HEK293 (cell line): ENCODE data around the gene TMEM220.

Source experiments
- CTCF ChIA-PET: fragments of 350-600 bp; formaldehyde crosslinking; extraction: SDS; loops from one replicate; lab custom pipeline; 2021; ENCODE audit warnings: antibody characterized with exemption; lab: Yijun Ruan, JAX
- POLR2A ChIA-PET: fragments of 300-600 bp; formaldehyde crosslinking; extraction: SDS; loops from one replicate; lab custom pipeline; 2020; ENCODE audit warnings: antibody characterized with exemption, inconsistent platforms; lab: Yijun Ruan, JAX
- H3K27ac ChIP-seq: fragments of 200-500 bp; sonication (Bioruptor generic); 2 replicates; pipeline ENCODE4 v1.5.1; 2014; ENCODE audit warnings: low read depth, low read length, control low read depth, inconsistent platforms; ENCODE audit errors: extremely low read depth
- H3K36me3 ChIP-seq, 2 experiments: fragments of 200-500 bp in 1 of 2; sonication (Bioruptor generic) in 1 of 2; 1 replicate in 1 of 2; 2 replicates in 1 of 2; pipeline ENCODE4 v1.5.1; 2014 to 2017; ENCODE audit warnings: inconsistent platforms in 2 of 2, low read length in 2 of 2; ENCODE audit not compliant: control insufficient read depth in 2 of 2, insufficient read depth in 1 of 2
- H3K4me1 ChIP-seq: fragments of 200-500 bp; sonication (Bioruptor generic); 2 replicates; pipeline ENCODE4 v1.5.1; 2014; ENCODE audit warnings: mild to moderate bottlenecking, low read length, inconsistent platforms; ENCODE audit not compliant: control insufficient read depth, insufficient read depth
- H3K4me3 ChIP-seq: 2 replicates; pipeline ENCODE4 v1.5.1; 2011; ENCODE audit warnings: low read depth, mild to moderate bottlenecking, control low read depth, low read length, moderate library complexity
- H3K9me3 ChIP-seq: fragments of 200-500 bp; sonication (Bioruptor generic); 2 replicates; pipeline ENCODE4 v1.5.1; 2014; ENCODE audit warnings: low read depth, low read length, inconsistent platforms; ENCODE audit not compliant: control insufficient read depth, insufficient read depth
- BCL11A ChIP-seq: fragments of 450-650 bp; formaldehyde crosslinking; IDR thresholded peaks from 2 replicates; pipeline ENCODE4 v1.5.1; 2016; ENCODE audit warnings: low read depth, missing biosample characterization, missing genetic modification characterization
- GFI1B ChIP-seq: fragments of 450-650 bp; formaldehyde crosslinking; IDR thresholded peaks from 2 replicates; pipeline ENCODE4 v1.5.1; 2016; ENCODE audit warnings: missing biosample characterization, missing genetic modification characterization
- HIC1 ChIP-seq: fragments of 450-650 bp; formaldehyde crosslinking; IDR thresholded peaks from 2 replicates; pipeline ENCODE4 v1.5.1; 2016; ENCODE audit warnings: missing biosample characterization, missing genetic modification characterization
- HOXA7 ChIP-seq: sonication (generic); formaldehyde crosslinking; IDR thresholded peaks from 2 replicates; pipeline ENCODE4 v1.8.1; 2022; ENCODE audit warnings: missing genetic modification reagents, borderline replicate concordance
- KLF8 ChIP-seq: fragments of 450-650 bp; formaldehyde crosslinking; IDR thresholded peaks from 2 replicates; pipeline ENCODE4 v1.5.1; 2016; ENCODE audit warnings: missing biosample characterization, missing genetic modification characterization
- OSR2 ChIP-seq: fragments of 450-650 bp; formaldehyde crosslinking; IDR thresholded peaks from 2 replicates; pipeline ENCODE4 v1.5.1; 2016; ENCODE audit warnings: missing biosample characterization, missing genetic modification characterization
- SCRT2 ChIP-seq: fragments of 450-650 bp; formaldehyde crosslinking; IDR thresholded peaks from 2 replicates; pipeline ENCODE4 v1.5.1; 2016; ENCODE audit warnings: missing biosample characterization, missing genetic modification characterization
- TCF7L2 ChIP-seq: IDR thresholded peaks from 2 replicates; pipeline ENCODE4 v1.6.1; 2011; ENCODE audit warnings: low read depth, mild to moderate bottlenecking, inconsistent platforms, low read length, moderate library complexity, borderline replicate concordance
- ZNF148 ChIP-seq: fragments of 450-650 bp; formaldehyde crosslinking; IDR thresholded peaks from 2 replicates; pipeline ENCODE4 v1.5.0; 2017; ENCODE audit warnings: missing biosample characterization, missing genetic modification characterization, borderline replicate concordance
- ZNF174 ChIP-seq: fragments of 450-650 bp; formaldehyde crosslinking; IDR thresholded peaks from 2 replicates; pipeline ENCODE4 v1.5.0; 2017; ENCODE audit warnings: missing biosample characterization, mild to moderate bottlenecking, missing genetic modification characterization
- ZNF214 ChIP-seq: fragments of 450-650 bp; formaldehyde crosslinking; IDR thresholded peaks from 2 replicates; pipeline ENCODE4 v1.5.1; 2017; ENCODE audit warnings: missing biosample characterization, mild to moderate bottlenecking, missing genetic modification characterization, borderline replicate concordance
- ZNF239 ChIP-seq: fragments of 450-650 bp; formaldehyde crosslinking; IDR thresholded peaks from 2 replicates; pipeline ENCODE4 v1.5.1; 2016; ENCODE audit warnings: missing biosample characterization, missing genetic modification characterization
- ZNF24 ChIP-seq: fragments of 450-650 bp; formaldehyde crosslinking; IDR thresholded peaks from 2 replicates; pipeline ENCODE4 v1.5.1; 2016; ENCODE audit warnings: missing biosample characterization, missing genetic modification characterization
- ZNF311 ChIP-seq: fragments of 450-650 bp; formaldehyde crosslinking; IDR thresholded peaks from 2 replicates; pipeline ENCODE4 v1.5.1; 2017; ENCODE audit warnings: missing biosample characterization, missing genetic modification characterization, borderline replicate concordance
- ZNF350 ChIP-seq: fragments of 450-650 bp; formaldehyde crosslinking; IDR thresholded peaks from 2 replicates; pipeline ENCODE4 v1.5.0; 2017; ENCODE audit warnings: missing biosample characterization, mild to moderate bottlenecking, missing genetic modification characterization
- ZNF404 ChIP-seq: fragments of 450-650 bp; formaldehyde crosslinking; IDR thresholded peaks from 2 replicates; pipeline ENCODE4 v1.5.1; 2017; ENCODE audit warnings: missing biosample characterization, missing genetic modification characterization
- ZNF433 ChIP-seq: fragments of 450-650 bp; formaldehyde crosslinking; IDR thresholded peaks from 2 replicates; pipeline ENCODE4 v1.5.1; 2016; ENCODE audit warnings: missing biosample characterization, missing genetic modification characterization, low read depth
- ZNF48 ChIP-seq: fragments of 450-650 bp; formaldehyde crosslinking; IDR thresholded peaks from 2 replicates; pipeline ENCODE4 v1.5.1; 2016; ENCODE audit warnings: missing biosample characterization, missing genetic modification characterization
- ZNF513 ChIP-seq: fragments of 450-650 bp; IDR thresholded peaks from 2 replicates; pipeline ENCODE4 v1.5.1; 2018; ENCODE audit warnings: missing biosample characterization, missing genetic modification characterization
- ZNF544 ChIP-seq: fragments of 450-650 bp; formaldehyde crosslinking; IDR thresholded peaks from 2 replicates; pipeline ENCODE4 v1.5.0; 2017; ENCODE audit warnings: missing biosample characterization, missing genetic modification characterization
- ZNF654 ChIP-seq: fragments of 450-650 bp; formaldehyde crosslinking; IDR thresholded peaks from 2 replicates; pipeline ENCODE4 v1.5.1; 2016; ENCODE audit warnings: low read depth, missing biosample characterization, missing genetic modification characterization
- ZNF768 ChIP-seq: fragments of 450-650 bp; formaldehyde crosslinking; IDR thresholded peaks from 2 replicates; pipeline ENCODE4 v1.5.1; 2018; ENCODE audit warnings: missing biosample characterization, mild to moderate bottlenecking, missing genetic modification characterization
- TF ChIP-seq, protein P1 (sequence below): fragments of 450-650 bp; formaldehyde crosslinking; IDR thresholded peaks from 2 replicates; pipeline ENCODE4 v1.5.1; 2017; ENCODE audit warnings: missing biosample characterization, missing genetic modification characterization

The TMEM220 gene

GRCh38 chr17:10754861-10755591 lies 25.2 kb upstream of the TMEM220 start:
- Histone ChIP-seq H3K36me3 (no peaks in the 10 kb centered on the region), H3K27ac (no peak overlapping the region), H3K4me3 (no peak overlapping the region), H3K4me1 (no peaks in the 10 kb centered on the region), H3K9me3 (no peaks in the 10 kb centered on the region)
- ChIA-PET POLR2A (no interaction called here), CTCF (interaction anchor here (0.6 to 5.7 kb wide), 9 partner anchors 8 to 1231 kb away, joined by 3 to 62 read pairs (median 5); no protein-coding TSS in a partner anchor)
- TF ChIP-seq OSR2 (tag by site-specific recombination) (no peak), TCF7L2 (no peak), ZNF311 (no peak), ZNF513 (tag by site-specific recombination) (no peak), ZNF148 (tag by site-specific recombination) (no peak), GFI1B (tag by site-specific recombination) (no peak), SCRT2 (tag by site-specific recombination) (no peak), HOXA7 (CRISPR knock-in tag) (no peak), ZNF174 (no peak), KLF8 (tag by site-specific recombination) (no peak), ZNF24 (tag by site-specific recombination) (no peak), ZNF48 (tag by site-specific recombination) (no peak), ZNF404 (tag by site-specific recombination) (no peak), HIC1 (no peak), ZNF214 (tag by site-specific recombination) (no peak), ZNF544 (tag by site-specific recombination) (no peak)
- TF ChIP-seq, protein P1, sequence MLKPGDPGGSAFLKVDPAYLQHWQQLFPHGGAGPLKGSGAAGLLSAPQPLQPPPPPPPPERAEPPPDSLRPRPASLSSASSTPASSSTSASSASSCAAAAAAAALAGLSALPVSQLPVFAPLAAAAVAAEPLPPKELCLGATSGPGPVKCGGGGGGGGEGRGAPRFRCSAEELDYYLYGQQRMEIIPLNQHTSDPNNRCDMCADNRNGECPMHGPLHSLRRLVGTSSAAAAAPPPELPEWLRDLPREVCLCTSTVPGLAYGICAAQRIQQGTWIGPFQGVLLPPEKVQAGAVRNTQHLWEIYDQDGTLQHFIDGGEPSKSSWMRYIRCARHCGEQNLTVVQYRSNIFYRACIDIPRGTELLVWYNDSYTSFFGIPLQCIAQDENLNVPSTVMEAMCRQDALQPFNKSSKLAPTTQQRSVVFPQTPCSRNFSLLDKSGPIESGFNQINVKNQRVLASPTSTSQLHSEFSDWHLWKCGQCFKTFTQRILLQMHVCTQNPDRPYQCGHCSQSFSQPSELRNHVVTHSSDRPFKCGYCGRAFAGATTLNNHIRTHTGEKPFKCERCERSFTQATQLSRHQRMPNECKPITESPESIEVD: no peak

GRCh38 chr17:10754109-10754508 lies 24.3 kb upstream of the TMEM220 start:
- CTCF ChIA-PET: interaction anchor here (0.6 to 5.7 kb wide), 9 partner anchors 9 to 1232 kb away, joined by 3 to 62 read pairs (median 4); no protein-coding TSS in a partner anchor
- Histone ChIP-seq H3K4me3 (no peak overlapping the region), H3K9me3 (no peaks in the 10 kb centered on the region), H3K4me1 (no peaks in the 10 kb centered on the region), H3K27ac (no peak overlapping the region), H3K36me3 (no peaks in the 10 kb centered on the region)
- POLR2A ChIA-PET: no interaction called here
- TF ChIP-seq ZNF239 (tag by site-specific recombination) (peak; percentile 69; the same call in 1 of the 2 replicates), BCL11A (tag by site-specific recombination) (no peak), ZNF654 (0 out of 2 replicates have a peak, but pooled peaks have one; percentile 7), ZNF768 (tag by site-specific recombination) (peak; percentile 93), ZNF433 (no peak), ZNF350 (tag by site-specific recombination) (no peak)
